ENCODE data around the gene ARHGAP29. TPM values are rescaled to one million over a fixed set of nuclear protein-coding genes. Genes with fewer than 3 reads are reported as not detected.

ARHGAP29 gene
- total RNA-seq, 5 donors from 2014 or later (not counting 1 experiment from before 2014, with no cell fraction given): 0.13 to 0.54 (median 0.18) TPM; not detected in 2

- Mint-ChIP-seq H3K9me3 (no peaks in the 10 kb centered on the region), H3K4me3 (no peak overlapping the region), H3K27ac (no peak overlapping the region), H3K27me3 (peaks cover 13 to 19% of the 10 kb centered on the region in 2 donors), H3K36me3 (no peaks in the 10 kb centered on the region), H3K4me1 (no peaks in the 10 kb centered on the region)
- POLR2A ChIA-PET: no interaction called here
- Histone ChIP-seq H3K4me1 (ENCODE audit: control insufficient read depth in 1 of 2, extremely low read depth in 1 of 2, insufficient read depth in 2 of 2, low read length in 2 of 2) (no peaks in the 10 kb centered on the region), H3K27me3 (replicated peaks in 1 of 2; ENCODE audit: control insufficient read depth in 2 of 2, extremely low read depth in 1 of 2, insufficient read depth in 2 of 2, low read length in 1 of 2) (no peaks in the 10 kb centered on the region), H3K9me3 (no peaks in the 10 kb centered on the region), H3K36me3 (ENCODE audit: control insufficient read depth in 2 of 2, extremely low read depth in 1 of 2, insufficient read depth in 1 of 2, low read length in 1 of 2) (no peaks in the 10 kb centered on the region), H3K27ac (ENCODE audit: low read length) (no peak overlapping the region), H3K4me3 (ENCODE audit: control insufficient read depth in 1 of 2, extremely low read depth in 1 of 2, low read length in 1 of 2) (no peak overlapping the region)
- CTCF ChIA-PET: no interaction called here
- ATAC-seq (replicated peaks in 1 of 4) (no peak), DNase-seq (no peak)
These were observed 21.4 kb downstream of the ARHGAP29 start for GRCh38 chr1:94215955-94216354.

GRCh38 chr1:94209982-94210381 lies 27.4 kb downstream of the ARHGAP29 start:
- DNase-seq (no peak), ATAC-seq (replicated peaks in 1 of 4) (no peak)
- no CpG with 5 or more reads among the region's 1 CpG for WGBS (ENCODE audit: insufficient coverage)
- Histone ChIP-seq H3K27ac (ENCODE audit: low read length) (no peak overlapping the region), H3K4me3 (ENCODE audit: control insufficient read depth in 1 of 2, extremely low read depth in 1 of 2, low read length in 1 of 2) (no peak overlapping the region), H3K4me1 (ENCODE audit: control insufficient read depth in 1 of 2, extremely low read depth in 1 of 2, insufficient read depth in 2 of 2, low read length in 2 of 2) (no peaks in the 10 kb centered on the region), H3K36me3 (ENCODE audit: control insufficient read depth in 2 of 2, extremely low read depth in 1 of 2, insufficient read depth in 1 of 2, low read length in 1 of 2) (no peaks in the 10 kb centered on the region), H3K9me3 (no peaks in the 10 kb centered on the region), H3K27me3 (replicated peaks in 1 of 2; ENCODE audit: control insufficient read depth in 2 of 2, extremely low read depth in 1 of 2, insufficient read depth in 2 of 2, low read length in 1 of 2) (no peaks in the 10 kb centered on the region)
- H3K9me3 Mint-ChIP-seq: peaks cover 0 to 4% (median 0%) of the 10 kb centered on the region in 3 donors
- CTCF ChIA-PET: no interaction called here
- no peaks in the 10 kb centered on the region for H3K36me3 Mint-ChIP-seq
- H3K4me3 Mint-ChIP-seq: no peak overlapping the region
- H3K27ac Mint-ChIP-seq: no peak overlapping the region
- POLR2A ChIA-PET: no interaction called here
- H3K27me3 Mint-ChIP-seq: peaks cover 6 to 16% of the 10 kb centered on the region in 2 donors
- H3K4me1 Mint-ChIP-seq: no peaks in the 10 kb centered on the region

- H3K4me1 Mint-ChIP-seq: no peaks in the 10 kb centered on the region
- peaks cover 6 to 14% of the 10 kb centered on the region in 2 donors for H3K27me3 Mint-ChIP-seq
- no peak overlapping the region for H3K27ac Mint-ChIP-seq
- no peak overlapping the region for H3K4me3 Mint-ChIP-seq
- no peaks in the 10 kb centered on the region for H3K9me3 ChIP-seq
- POLR2A ChIA-PET: no interaction called here
- H3K4me1 ChIP-seq (ENCODE audit: control insufficient read depth in 1 of 2, extremely low read depth in 1 of 2, insufficient read depth in 2 of 2, low read length in 2 of 2): no peaks in the 10 kb centered on the region
- H3K36me3 Mint-ChIP-seq: no peaks in the 10 kb centered on the region
- H3K4me3 ChIP-seq (ENCODE audit: control insufficient read depth in 1 of 2, extremely low read depth in 1 of 2, low read length in 1 of 2): no peak overlapping the region
- no peaks in the 10 kb centered on the region for H3K27me3 ChIP-seq (replicated peaks in 1 of 2; ENCODE audit: control insufficient read depth in 2 of 2, extremely low read depth in 1 of 2, insufficient read depth in 2 of 2, low read length in 1 of 2)
- no peak overlapping the region for H3K27ac ChIP-seq (ENCODE audit: low read length)
- no peaks in the 10 kb centered on the region for H3K36me3 ChIP-seq (ENCODE audit: control insufficient read depth in 2 of 2, extremely low read depth in 1 of 2, insufficient read depth in 1 of 2, low read length in 1 of 2)
- CTCF ChIA-PET: no interaction called here
- ATAC-seq (replicated peaks in 1 of 4) (no peak), DNase-seq (no peak)
- H3K9me3 Mint-ChIP-seq: peaks cover 0 to 4% (median 0%) of the 10 kb centered on the region in 3 donors
These were observed 28.0 kb downstream of the ARHGAP29 start for GRCh38 chr1:94209425-94209824.

DNA sequence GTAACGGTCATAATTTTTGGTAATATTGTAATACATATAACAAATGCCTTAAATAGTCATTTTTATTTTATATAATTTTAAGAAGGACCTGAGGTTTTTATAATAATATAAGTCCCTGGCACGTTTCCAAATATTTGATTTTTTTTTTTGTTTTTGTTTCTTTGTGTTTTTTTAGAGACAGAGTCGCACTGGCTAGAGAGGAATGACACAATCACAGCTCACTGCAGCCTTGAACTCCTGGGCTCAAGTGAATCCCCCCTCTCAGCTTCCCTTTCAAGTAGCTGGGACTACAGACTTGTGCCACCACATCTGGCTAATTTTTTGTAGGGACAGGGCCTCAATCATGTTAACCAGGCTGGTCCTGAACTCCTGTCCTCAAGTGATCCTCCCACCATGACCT lies 29.7 kb downstream of the ARHGAP29 start:
- Mint-ChIP-seq H3K27me3 (peaks cover 3 to 10% of the 10 kb centered on the region in 2 donors), H3K27ac (no peak overlapping the region), H3K4me1 (no peaks in the 10 kb centered on the region), H3K9me3 (peaks cover 0 to 4% (median 0%) of the 10 kb centered on the region in 3 donors), H3K4me3 (no peak overlapping the region), H3K36me3 (no peaks in the 10 kb centered on the region)
- no peaks in the 10 kb centered on the region for H3K4me1 ChIP-seq (ENCODE audit: control insufficient read depth in 1 of 2, extremely low read depth in 1 of 2, insufficient read depth in 2 of 2, low read length in 2 of 2)
- no peaks in the 10 kb centered on the region for H3K27me3 ChIP-seq (replicated peaks in 1 of 2; ENCODE audit: control insufficient read depth in 2 of 2, extremely low read depth in 1 of 2, insufficient read depth in 2 of 2, low read length in 1 of 2)
- ChIA-PET CTCF (interaction anchor here in 1 of 2 donors (0.5 kb wide), 1 partner anchor 198 kb away, joined by 9 read pairs; no protein-coding TSS in a partner anchor), POLR2A (no interaction called here)
- WGBS (ENCODE audit: insufficient coverage): 100% methylated on average over 1 of the region's 3 CpGs
- no peaks in the 10 kb centered on the region for H3K9me3 ChIP-seq
- ATAC-seq (replicated peaks in 1 of 4): no peak
- H3K36me3 ChIP-seq (ENCODE audit: control insufficient read depth in 2 of 2, extremely low read depth in 1 of 2, insufficient read depth in 1 of 2, low read length in 1 of 2): no peaks in the 10 kb centered on the region
- H3K27ac ChIP-seq (ENCODE audit: low read length): no peak overlapping the region
- no peak overlapping the region for H3K4me3 ChIP-seq (ENCODE audit: control insufficient read depth in 1 of 2, extremely low read depth in 1 of 2, low read length in 1 of 2)
- DNase-seq: no peak

DNA sequence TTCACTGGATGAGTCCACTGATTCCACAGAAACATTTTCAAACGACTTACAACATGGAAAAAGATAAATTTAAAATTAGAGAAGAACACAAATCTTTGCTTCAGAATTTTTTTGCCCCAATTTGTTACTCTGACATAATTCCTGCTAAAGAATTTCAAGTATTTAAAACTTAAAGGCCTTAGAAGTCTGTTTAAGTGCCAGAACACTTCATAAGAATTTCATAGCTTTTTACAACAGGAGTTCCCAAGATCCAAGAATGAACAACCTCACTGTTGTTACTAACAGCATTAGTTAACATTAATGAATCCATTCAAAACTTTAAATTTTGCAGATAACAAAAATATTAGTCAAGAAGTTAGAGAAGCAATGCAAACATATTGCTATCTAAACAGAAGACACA lies 31.7 kb downstream of the ARHGAP29 start:
- Histone ChIP-seq H3K36me3 (ENCODE audit: control insufficient read depth in 2 of 2, extremely low read depth in 1 of 2, insufficient read depth in 1 of 2, low read length in 1 of 2) (no peaks in the 10 kb centered on the region), H3K27me3 (replicated peaks in 1 of 2; ENCODE audit: control insufficient read depth in 2 of 2, extremely low read depth in 1 of 2, insufficient read depth in 2 of 2, low read length in 1 of 2) (no peaks in the 10 kb centered on the region), H3K9me3 (no peaks in the 10 kb centered on the region), H3K27ac (ENCODE audit: low read length) (no peak overlapping the region), H3K4me1 (ENCODE audit: control insufficient read depth in 1 of 2, extremely low read depth in 1 of 2, insufficient read depth in 2 of 2, low read length in 2 of 2) (no peaks in the 10 kb centered on the region), H3K4me3 (ENCODE audit: control insufficient read depth in 1 of 2, extremely low read depth in 1 of 2, low read length in 1 of 2) (no peak overlapping the region)
- Mint-ChIP-seq H3K4me3 (no peak overlapping the region), H3K9me3 (peaks cover 0 to 4% (median 0%) of the 10 kb centered on the region in 3 donors), H3K4me1 (no peaks in the 10 kb centered on the region), H3K36me3 (no peaks in the 10 kb centered on the region), H3K27ac (no peak overlapping the region), H3K27me3 (peaks cover 0 to 11% of the 10 kb centered on the region in 2 donors)
- CTCF ChIA-PET: no interaction called here
- no CpG with 5 or more reads among the region's 1 CpG for WGBS (ENCODE audit: insufficient coverage)
- DNase-seq (no peak), ATAC-seq (replicated peaks in 1 of 4) (no peak)
- POLR2A ChIA-PET: no interaction called here

DNA sequence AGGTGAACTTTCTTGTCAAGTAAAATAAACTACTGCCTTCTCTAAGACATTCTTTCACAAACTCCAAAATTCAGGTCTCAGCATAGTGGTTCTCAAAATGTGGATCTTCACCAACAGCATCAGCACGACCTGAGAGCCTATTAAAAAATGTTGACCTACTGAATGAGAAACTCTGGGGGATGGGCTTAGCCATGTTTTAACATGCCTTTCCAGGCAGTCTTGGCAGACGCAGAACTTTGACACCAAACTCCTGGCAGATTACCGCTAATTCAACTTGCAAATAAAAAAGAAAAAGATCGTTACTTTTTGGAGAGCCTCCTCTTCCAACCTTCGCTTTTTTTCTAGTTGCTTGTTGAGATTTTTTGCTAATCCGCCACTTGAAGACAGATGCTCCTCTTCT lies 35.1 kb downstream of the ARHGAP29 start:
- WGBS (ENCODE audit: insufficient coverage): 81% methylated on average over 3 of the region's 6 CpGs
- CTCF ChIA-PET: no interaction called here
- ATAC-seq (replicated peaks in 1 of 4) (no peak), DNase-seq (no peak)
- no peak overlapping the region for H3K27ac Mint-ChIP-seq
- peaks cover 0 to 4% of the 10 kb centered on the region in 2 donors for H3K27me3 Mint-ChIP-seq
- H3K27me3 ChIP-seq (replicated peaks in 1 of 2; ENCODE audit: control insufficient read depth in 2 of 2, extremely low read depth in 1 of 2, insufficient read depth in 2 of 2, low read length in 1 of 2): no peaks in the 10 kb centered on the region
- H3K9me3 ChIP-seq: no peaks in the 10 kb centered on the region
- H3K9me3 Mint-ChIP-seq: no peaks in the 10 kb centered on the region
- no peak overlapping the region for H3K4me3 ChIP-seq (ENCODE audit: control insufficient read depth in 1 of 2, extremely low read depth in 1 of 2, low read length in 1 of 2)
- no peaks in the 10 kb centered on the region for H3K4me1 ChIP-seq (ENCODE audit: control insufficient read depth in 1 of 2, extremely low read depth in 1 of 2, insufficient read depth in 2 of 2, low read length in 2 of 2)
- H3K36me3 ChIP-seq (ENCODE audit: control insufficient read depth in 2 of 2, extremely low read depth in 1 of 2, insufficient read depth in 1 of 2, low read length in 1 of 2): no peaks in the 10 kb centered on the region
- no peak overlapping the region for H3K4me3 Mint-ChIP-seq
- POLR2A ChIA-PET: no interaction called here
- H3K27ac ChIP-seq (ENCODE audit: low read length): no peak overlapping the region
- H3K4me1 Mint-ChIP-seq: no peaks in the 10 kb centered on the region
- H3K36me3 Mint-ChIP-seq: no peaks in the 10 kb centered on the region

DNA sequence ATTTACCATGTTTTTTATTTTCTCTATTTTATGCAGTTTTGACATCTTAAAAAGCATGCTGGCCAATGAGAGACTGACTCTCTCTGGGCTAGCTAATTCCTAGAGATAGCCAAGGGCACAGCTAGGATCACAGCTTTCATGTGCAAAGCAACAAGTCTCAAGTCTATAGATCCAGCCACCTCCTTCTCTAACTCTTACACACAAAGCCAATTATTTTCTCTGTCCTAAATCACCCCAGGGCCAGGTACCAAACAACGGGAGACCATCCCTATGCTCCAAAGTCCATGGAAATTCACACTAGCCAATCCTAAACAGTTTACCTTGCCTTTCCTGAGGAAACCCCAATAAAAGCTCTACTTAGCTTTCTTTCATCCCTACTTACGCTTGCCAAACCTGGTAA lies 38.0 kb downstream of the ARHGAP29 start:
- 75% methylated on average over 1 of the region's 2 CpGs for WGBS (ENCODE audit: insufficient coverage)
- H3K4me1 Mint-ChIP-seq: no peaks in the 10 kb centered on the region
- no peak overlapping the region for H3K4me3 Mint-ChIP-seq
- no peaks in the 10 kb centered on the region for H3K4me1 ChIP-seq (ENCODE audit: control insufficient read depth in 1 of 2, extremely low read depth in 1 of 2, insufficient read depth in 2 of 2, low read length in 2 of 2)
- H3K27me3 Mint-ChIP-seq: peaks cover 6 to 15% of the 10 kb centered on the region in 2 donors
- ATAC-seq (replicated peaks in 1 of 4): no peak
- ChIA-PET POLR2A (no interaction called here), CTCF (interaction anchor here in 1 of 2 donors (0.7 kb wide), 1 partner anchor 249 kb away, joined by 3 read pairs; no protein-coding TSS in a partner anchor)
- no peak overlapping the region for H3K4me3 ChIP-seq (ENCODE audit: control insufficient read depth in 1 of 2, extremely low read depth in 1 of 2, low read length in 1 of 2)
- H3K36me3 Mint-ChIP-seq: no peaks in the 10 kb centered on the region
- no peaks in the 10 kb centered on the region for H3K36me3 ChIP-seq (ENCODE audit: control insufficient read depth in 2 of 2, extremely low read depth in 1 of 2, insufficient read depth in 1 of 2, low read length in 1 of 2)
- H3K27me3 ChIP-seq (replicated peaks in 1 of 2; ENCODE audit: control insufficient read depth in 2 of 2, extremely low read depth in 1 of 2, insufficient read depth in 2 of 2, low read length in 1 of 2): no peaks in the 10 kb centered on the region
- DNase-seq: no peak
- H3K27ac ChIP-seq (ENCODE audit: low read length): no peak overlapping the region
- H3K27ac Mint-ChIP-seq: no peak overlapping the region
- no peaks in the 10 kb centered on the region for H3K9me3 ChIP-seq
- H3K9me3 Mint-ChIP-seq: no peaks in the 10 kb centered on the region

Data from T-cell (primary cell).